Activated CD4-positive, alpha-beta memory T cell treated with anti-CD3 and anti-CD28 coated beads, Interleukin-2, amount 10 ng/mL, durations not matched to agents 7 days and 5 days (primary cell): Measurements from ENCODE around the gene SYNPR. TPM values are rescaled to one million over a fixed set of nuclear protein-coding genes. Genes with fewer than 3 reads are reported as not detected.

ENCODE experiments used
- CTCF ChIA-PET: fragments of 350-600 bp; sonication (Branson Sonifier 250); formaldehyde crosslinking; loops from one replicate; lab custom pipeline; 2021; ENCODE audit warnings: antibody characterized with exemption, inconsistent platforms; lab: Charles Lee
- POLR2A ChIA-PET: fragments of 350-600 bp; sonication (Branson Sonifier 250); formaldehyde crosslinking; loops from one replicate; lab custom pipeline; 2021; ENCODE audit warnings: antibody characterized with exemption; lab: Charles Lee
- DNase-seq: peaks from one replicate; pipeline ENCODE4 v3.0.0-alpha.2; 2020
- H3K27ac Mint-ChIP-seq: one replicate; pipeline ENCODE4 v1.8.0; 2021; ENCODE audit warnings: mild to moderate bottlenecking, mixed read lengths
- H3K27me3 Mint-ChIP-seq: one replicate; pipeline ENCODE4 v1.8.0; 2021; ENCODE audit warnings: mixed read lengths
- H3K36me3 Mint-ChIP-seq: one replicate; pipeline ENCODE4 v1.8.0; 2021; ENCODE audit warnings: low read depth, mixed read lengths
- H3K4me1 Mint-ChIP-seq: one replicate; pipeline ENCODE4 v1.8.0; 2021; ENCODE audit warnings: mixed read lengths
- H3K4me3 Mint-ChIP-seq: one replicate; pipeline ENCODE4 v1.8.0; 2021; ENCODE audit warnings: mild to moderate bottlenecking, mixed read lengths
- H3K9me3 Mint-ChIP-seq: one replicate; pipeline ENCODE4 v1.8.0; 2021; ENCODE audit warnings: mixed read lengths
- total RNA-seq, 2 experiments: library from RNA; stranded (reverse); gene quantifications; one replicate each; pipeline ENCODE4 v1.2.3, GENCODE V29; 2021

The SYNPR gene
- total RNA-seq, 2 experiments from 2014 or later, result not detected

GRCh38 chr3:63364495-63364894, 86.4 kb downstream of the SYNPR start:
- no peak for DNase-seq
- ChIA-PET CTCF (no interaction called here), POLR2A (no interaction called here)
- Mint-ChIP-seq H3K27me3 (no peaks in the 10 kb centered on the region), H3K27ac (no peak overlapping the region), H3K4me3 (no peak overlapping the region), H3K9me3 (no peaks in the 10 kb centered on the region), H3K36me3 (no peaks in the 10 kb centered on the region), H3K4me1 (no peaks in the 10 kb centered on the region)

GRCh38 chr3:63364910-63365309, 86.8 kb downstream of the SYNPR start:
- Mint-ChIP-seq H3K4me3 (no peak overlapping the region), H3K9me3 (no peaks in the 10 kb centered on the region), H3K36me3 (no peaks in the 10 kb centered on the region), H3K27me3 (no peaks in the 10 kb centered on the region), H3K4me1 (no peaks in the 10 kb centered on the region), H3K27ac (no peak overlapping the region)
- no peak for DNase-seq
- ChIA-PET POLR2A (no interaction called here), CTCF (no interaction called here)

DNA sequence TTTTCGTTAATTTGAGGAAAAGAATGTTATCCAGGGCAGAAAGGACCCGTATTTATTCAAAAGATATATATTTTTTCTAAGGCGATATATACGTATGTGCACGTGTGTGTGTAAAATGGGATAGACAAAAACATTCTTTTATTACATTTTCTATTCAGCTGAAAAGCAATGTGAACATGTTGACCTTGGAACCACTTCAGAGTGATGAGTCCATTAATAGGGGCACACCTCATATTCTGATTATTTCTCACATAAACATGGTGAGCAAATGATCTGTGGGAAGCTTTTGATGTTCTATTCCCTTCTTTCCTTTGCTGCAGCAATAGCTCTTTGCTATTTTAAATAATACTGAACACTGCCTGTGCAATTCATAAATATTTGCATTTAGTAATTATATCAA, 87.6 kb downstream of the SYNPR start:
- no peak overlapping the region for H3K27ac Mint-ChIP-seq
- H3K4me1 Mint-ChIP-seq, result no peaks in the 10 kb centered on the region
- no peak for DNase-seq
- H3K36me3 Mint-ChIP-seq, result no peaks in the 10 kb centered on the region
- POLR2A ChIA-PET, result no interaction called here
- CTCF ChIA-PET, result interaction anchor here (0.6 kb wide), 1 partner anchor 31 kb away, joined by 4 read pairs; no protein-coding TSS in a partner anchor
- no peak overlapping the region for H3K4me3 Mint-ChIP-seq
- no peaks in the 10 kb centered on the region for H3K9me3 Mint-ChIP-seq
- H3K27me3 Mint-ChIP-seq, result no peaks in the 10 kb centered on the region

GRCh38 chr3:63370094-63370493, 92.0 kb downstream of the SYNPR start:
- Mint-ChIP-seq H3K4me1 (no peaks in the 10 kb centered on the region), H3K27me3 (no peaks in the 10 kb centered on the region), H3K4me3 (no peak overlapping the region), H3K9me3 (no peaks in the 10 kb centered on the region), H3K36me3 (no peaks in the 10 kb centered on the region), H3K27ac (no peak overlapping the region)
- ChIA-PET CTCF (interaction anchor here (0.6 to 1.3 kb wide), 2 partner anchors 18 to 55 kb away, joined by 3 read pairs; no protein-coding TSS in a partner anchor), POLR2A (no interaction called here)
- no peak for DNase-seq

DNA sequence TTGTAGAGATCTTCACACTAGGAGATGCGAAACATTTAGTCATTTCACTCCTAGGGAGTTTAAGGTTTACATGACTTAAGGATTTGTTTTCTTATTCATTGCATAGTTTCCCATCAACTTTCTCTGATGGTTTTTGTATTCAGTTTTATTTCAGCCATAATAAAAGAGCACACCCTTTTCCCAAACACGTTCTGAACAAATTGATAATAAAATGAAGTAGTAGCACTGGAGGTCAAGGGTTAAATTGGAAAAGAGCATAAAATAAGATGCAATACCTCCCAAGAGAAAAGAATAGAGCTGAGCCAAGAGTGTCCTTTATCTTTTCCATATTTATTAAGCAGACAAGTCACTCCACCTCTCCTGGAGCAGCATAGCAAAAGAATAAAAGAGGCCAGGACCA, 104.9 kb downstream of the SYNPR start:
- DNase-seq, result no peak
- H3K36me3 Mint-ChIP-seq, result no peaks in the 10 kb centered on the region
- no peaks in the 10 kb centered on the region for H3K9me3 Mint-ChIP-seq
- ChIA-PET POLR2A (no interaction called here), CTCF (no interaction called here)
- no peak overlapping the region for H3K27ac Mint-ChIP-seq
- no peaks in the 10 kb centered on the region for H3K4me1 Mint-ChIP-seq
- H3K27me3 Mint-ChIP-seq, result no peaks in the 10 kb centered on the region
- H3K4me3 Mint-ChIP-seq, result no peak overlapping the region

- ChIA-PET POLR2A (no interaction called here), CTCF (no interaction called here)
- H3K27me3 Mint-ChIP-seq, result no peaks in the 10 kb centered on the region
- H3K4me1 Mint-ChIP-seq, result no peaks in the 10 kb centered on the region
- no peaks in the 10 kb centered on the region for H3K36me3 Mint-ChIP-seq
- H3K9me3 Mint-ChIP-seq, result no peaks in the 10 kb centered on the region
- no peak overlapping the region for H3K4me3 Mint-ChIP-seq
- H3K27ac Mint-ChIP-seq, result no peak overlapping the region
- no peak for DNase-seq
Observed at GRCh38 chr3:63384382-63384781, 106.3 kb downstream of the SYNPR start.

GRCh38 chr3:63385629-63386028, 107.5 kb downstream of the SYNPR start:
- H3K4me3 Mint-ChIP-seq, result no peak overlapping the region
- CTCF ChIA-PET, result no interaction called here

DNA sequence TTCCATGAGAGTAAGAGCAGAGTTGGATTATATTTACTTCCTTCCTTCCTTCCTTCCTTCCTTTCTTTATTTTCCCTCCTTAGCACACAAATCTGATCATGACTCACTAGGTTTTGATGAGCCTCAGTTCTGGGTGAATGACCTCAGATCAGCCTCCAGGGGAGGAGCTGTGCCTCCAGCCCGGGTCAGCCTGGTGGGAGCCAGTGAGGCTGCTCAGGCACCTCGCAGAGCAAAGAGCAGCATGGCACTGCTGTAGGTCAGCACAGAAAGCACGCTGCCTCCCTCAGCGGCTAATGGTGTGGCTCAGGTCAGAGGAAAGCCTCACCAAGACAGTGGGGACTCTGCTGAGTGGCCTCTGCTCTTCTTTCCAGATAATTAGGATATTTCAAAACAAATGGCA, 108.5 kb downstream of the SYNPR start:
- H3K4me1 Mint-ChIP-seq, result no peaks in the 10 kb centered on the region
- H3K9me3 Mint-ChIP-seq, result no peaks in the 10 kb centered on the region
- DNase-seq, result no peak
- H3K36me3 Mint-ChIP-seq, result no peaks in the 10 kb centered on the region
- H3K27ac Mint-ChIP-seq, result no peak overlapping the region
- ChIA-PET POLR2A (no interaction called here), CTCF (no interaction called here)
- H3K4me3 Mint-ChIP-seq, result no peak overlapping the region
- H3K27me3 Mint-ChIP-seq, result no peaks in the 10 kb centered on the region

More at GRCh38 chr3:63385629-63386028, 107.5 kb downstream of the SYNPR start:
- no peaks in the 10 kb centered on the region for H3K27me3 Mint-ChIP-seq
- no peaks in the 10 kb centered on the region for H3K36me3 Mint-ChIP-seq
- no peak overlapping the region for H3K27ac Mint-ChIP-seq
- DNase-seq, result no peak
- no peaks in the 10 kb centered on the region for H3K9me3 Mint-ChIP-seq
- H3K4me1 Mint-ChIP-seq, result no peaks in the 10 kb centered on the region
- POLR2A ChIA-PET, result no interaction called here

DNA sequence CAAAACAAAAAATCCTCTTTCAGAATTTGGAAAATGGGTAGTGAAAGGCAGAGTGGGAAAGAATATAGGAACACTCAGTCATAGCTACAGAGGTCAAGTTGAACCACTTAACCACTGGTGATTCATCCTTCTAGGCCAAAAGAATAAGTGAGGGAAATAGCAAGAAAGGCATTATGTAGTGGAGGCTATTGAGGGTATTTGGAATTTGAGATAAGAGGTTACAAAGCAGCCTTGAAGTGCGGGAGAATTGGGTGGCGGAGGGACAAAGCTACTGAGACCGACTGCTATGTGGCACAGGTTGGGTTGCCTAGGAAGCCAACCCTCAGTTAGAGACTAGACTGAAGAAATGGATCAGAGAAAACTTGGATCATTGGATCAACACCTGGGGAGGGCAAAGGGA, 109.5 kb downstream of the SYNPR start:
- POLR2A ChIA-PET, result no interaction called here
- Mint-ChIP-seq H3K4me1 (no peaks in the 10 kb centered on the region), H3K4me3 (no peak overlapping the region), H3K36me3 (no peaks in the 10 kb centered on the region), H3K27ac (no peak overlapping the region), H3K9me3 (no peaks in the 10 kb centered on the region), H3K27me3 (no peaks in the 10 kb centered on the region)
- CTCF ChIA-PET, result interaction anchor here (0.6 kb wide), 1 partner anchor 38 kb away, joined by 3 read pairs; no protein-coding TSS in a partner anchor
- no peak for DNase-seq

- Mint-ChIP-seq H3K9me3 (no peaks in the 10 kb centered on the region), H3K27ac (no peak overlapping the region), H3K4me1 (no peaks in the 10 kb centered on the region), H3K4me3 (no peak overlapping the region), H3K36me3 (no peaks in the 10 kb centered on the region), H3K27me3 (no peaks in the 10 kb centered on the region)
- ChIA-PET CTCF (no interaction called here), POLR2A (no interaction called here)
- no peak for DNase-seq
Observed at GRCh38 chr3:63390710-63391230, 112.7 kb downstream of the SYNPR start.

- POLR2A ChIA-PET, result no interaction called here
- H3K4me1 Mint-ChIP-seq, result no peaks in the 10 kb centered on the region
- H3K4me3 Mint-ChIP-seq, result no peak overlapping the region
- CTCF ChIA-PET, result no interaction called here
- no peak for DNase-seq
- no peaks in the 10 kb centered on the region for H3K36me3 Mint-ChIP-seq
- H3K9me3 Mint-ChIP-seq, result peaks cover 2% of the 10 kb centered on the region
- H3K27ac Mint-ChIP-seq, result no peak overlapping the region
- no peaks in the 10 kb centered on the region for H3K27me3 Mint-ChIP-seq
Observed at GRCh38 chr3:63395960-63396359, 117.9 kb downstream of the SYNPR start.

DNA sequence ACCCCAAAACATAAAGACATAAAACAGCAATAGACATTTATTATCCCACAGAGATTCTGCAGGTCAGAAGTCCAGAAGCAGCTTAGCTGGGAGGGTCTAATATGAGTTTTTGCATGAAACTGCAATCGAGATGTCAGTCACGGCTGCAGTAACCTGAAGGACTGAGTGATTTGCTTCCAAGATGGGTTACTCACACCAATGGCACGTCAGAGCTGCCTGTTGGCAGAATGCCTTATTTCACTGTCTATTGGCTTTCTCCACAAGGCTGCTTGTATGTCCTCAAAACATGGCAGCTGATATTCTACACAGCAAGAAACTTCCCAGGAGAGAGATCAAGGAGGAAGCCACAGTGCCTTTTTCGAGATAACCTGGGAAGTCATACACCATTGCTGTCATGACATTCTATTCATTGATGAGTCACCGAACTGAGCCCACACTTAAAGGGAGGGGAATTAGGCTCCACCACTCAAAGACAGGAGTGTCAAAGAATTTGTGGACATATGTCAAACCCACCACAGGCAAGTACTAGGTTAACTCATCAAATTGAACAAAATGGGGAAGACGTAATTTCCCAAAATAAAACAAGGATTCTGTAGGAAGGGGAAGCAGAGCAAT, 122.2 kb downstream of the SYNPR start:
- H3K27me3 Mint-ChIP-seq, result no peaks in the 10 kb centered on the region
- no peak overlapping the region for H3K4me3 Mint-ChIP-seq
- CTCF ChIA-PET, result no interaction called here
- H3K9me3 Mint-ChIP-seq, result peaks cover 2% of the 10 kb centered on the region
- no peaks in the 10 kb centered on the region for H3K4me1 Mint-ChIP-seq
- H3K27ac Mint-ChIP-seq, result no peak overlapping the region
- no peak for DNase-seq
- no peaks in the 10 kb centered on the region for H3K36me3 Mint-ChIP-seq
- POLR2A ChIA-PET, result no interaction called here

DNA sequence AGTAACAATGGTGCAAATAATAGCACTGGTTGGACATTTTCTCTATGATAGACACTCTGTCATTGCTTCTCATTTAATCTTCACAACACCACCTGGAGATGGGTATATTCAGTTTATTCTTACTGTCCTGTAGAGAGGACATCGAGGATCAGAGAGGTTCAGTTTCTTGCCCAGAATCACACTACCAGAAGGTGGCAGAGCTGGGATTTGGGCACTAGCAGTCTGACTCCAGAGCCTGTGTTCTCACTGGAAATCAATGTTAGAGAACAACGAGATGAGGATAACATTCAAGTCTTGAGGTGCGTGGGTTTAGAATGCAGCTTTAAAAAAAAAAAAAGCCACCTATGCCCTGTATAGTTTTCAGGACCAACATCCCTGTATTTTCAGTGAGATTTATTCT, 127.8 kb downstream of the SYNPR start:
- Mint-ChIP-seq H3K36me3 (no peaks in the 10 kb centered on the region), H3K4me1 (no peaks in the 10 kb centered on the region), H3K4me3 (no peak overlapping the region), H3K27me3 (no peaks in the 10 kb centered on the region), H3K9me3 (no peaks in the 10 kb centered on the region), H3K27ac (no peak overlapping the region)
- POLR2A ChIA-PET, result no interaction called here
- CTCF ChIA-PET, result no interaction called here
- DNase-seq, result no peak

- POLR2A ChIA-PET, result no interaction called here
- no peak overlapping the region for H3K27ac Mint-ChIP-seq
- no peaks in the 10 kb centered on the region for H3K9me3 Mint-ChIP-seq
- CTCF ChIA-PET, result interaction anchor here (0.6 kb wide), 1 partner anchor 617 kb away, joined by 4 read pairs; no protein-coding TSS in a partner anchor
- H3K36me3 Mint-ChIP-seq, result no peaks in the 10 kb centered on the region
- no peak overlapping the region for H3K4me3 Mint-ChIP-seq
- DNase-seq, result no peak
- no peaks in the 10 kb centered on the region for H3K27me3 Mint-ChIP-seq
- H3K4me1 Mint-ChIP-seq, result no peaks in the 10 kb centered on the region
Observed at GRCh38 chr3:63413523-63413922, 135.4 kb downstream of the SYNPR start.
